ENCODE results near the gene SENP3.
"Not testable (repeated sequence)": the region's sequence is repeated elsewhere in the genome, so short reads cannot be mapped to it uniquely, and the experiment has no call there.

SENP3 gene

GRCh38 chr17:7597561-7597960 lies 35.8 kb downstream of the SENP3 start:
- DNase-seq (ENCODE audit: low read depth) = not testable (repeated sequence)

- no peak for DNase-seq (ENCODE audit: low read depth)
Measured at GRCh38 chr17:7606280-7606679, 44.6 kb downstream of the SENP3 start.

- DNase-seq (ENCODE audit: low read depth) = no peak
Measured at GRCh38 chr17:7610641-7611040, 48.9 kb downstream of the SENP3 start.

GRCh38 chr17:7611635-7612293 lies 50.0 kb downstream of the SENP3 start:
- no peak for DNase-seq (ENCODE audit: low read depth)

- no peak for DNase-seq (ENCODE audit: low read depth)
Measured at GRCh38 chr17:7612294-7612640, 50.5 kb downstream of the SENP3 start.

GRCh38 chr17:7613769-7614424 lies 52.2 kb downstream of the SENP3 start:
- no peak for DNase-seq (ENCODE audit: low read depth)

- DNase-seq (ENCODE audit: low read depth) = peak; percentile 98
Measured at GRCh38 chr17:7614425-7615264, 52.9 kb downstream of the SENP3 start, which contains the start of gene FXR2. TSS of gene FXR2 (minus strand) at chr17:7614897. CDS start at chr17:7614532, 365 bp downstream.

- DNase-seq (ENCODE audit: low read depth) = no peak
Measured at GRCh38 chr17:7615265-7615747, 53.6 kb downstream of the SENP3 start.

GRCh38 chr17:7618608-7619007 lies 56.9 kb downstream of the SENP3 start:
- no peak for DNase-seq (ENCODE audit: low read depth)

- DNase-seq (ENCODE audit: low read depth) = no peak
Measured at GRCh38 chr17:7620835-7621234, 59.1 kb downstream of the SENP3 start.
